Natural killer cell (primary cell): ENCODE results near the gene ISL1. TPM values are rescaled to one million over a fixed set of nuclear protein-coding genes. Genes with fewer than 3 reads are reported as not detected.

Source experiments
- ATAC-seq, 3 donors: fragments of 150-1000 bp in 2 of 3; fragments of 200-7000 bp in 1 of 3; cut with Tn5 transposase; 1 replicate in 1 of 3; 2 replicates in 2 of 3; pipeline ENCODE4 v1.10.0; 2021; ENCODE audit warnings: mild to moderate bottlenecking in 2 of 3, moderate library complexity in 2 of 3
- DNase-seq, 2 donors: peaks; one replicate each; pipeline versions ENCODE4 v3.0.0 to v3.0.0-alpha.2; 2013 to 2021; ENCODE audit warnings: mixed read lengths in 1 of 2
- H3K27ac ChIP-seq: one replicate; pipeline ENCODE4 v1.5.1; 2013; ENCODE audit warnings: mild to moderate bottlenecking, low read length
- H3K27me3 ChIP-seq: one replicate; pipeline ENCODE4 v1.6.1; 2013; ENCODE audit warnings: low read length; ENCODE audit not compliant: control insufficient read depth, insufficient read depth
- H3K36me3 ChIP-seq: one replicate; pipeline ENCODE4 v1.6.1; 2013; ENCODE audit warnings: low read length; ENCODE audit not compliant: control insufficient read depth, insufficient read depth
- H3K4me1 ChIP-seq: one replicate; pipeline ENCODE4 v1.6.1; 2013; ENCODE audit warnings: low read length; ENCODE audit not compliant: control insufficient read depth, insufficient read depth
- H3K4me3 ChIP-seq: one replicate; pipeline ENCODE4 v1.5.1; 2013; ENCODE audit warnings: low read length
- H3K9me3 ChIP-seq: one replicate; pipeline ENCODE4 v1.6.1; 2013; ENCODE audit warnings: low read length; ENCODE audit not compliant: control insufficient read depth, insufficient read depth
- H3K27ac Mint-ChIP-seq, 2 donors: one replicate each; pipeline ENCODE4 v1.8.0; 2022; ENCODE audit warnings: mild to moderate bottlenecking in 2 of 2, mixed read lengths in 2 of 2, moderate library complexity in 1 of 2
- H3K27me3 Mint-ChIP-seq, 2 donors: one replicate each; pipeline ENCODE4 v1.8.0; 2022; ENCODE audit warnings: low read depth in 2 of 2, mixed read lengths in 2 of 2
- H3K36me3 Mint-ChIP-seq: one replicate; pipeline ENCODE4 v1.8.0; 2022; ENCODE audit warnings: mixed read lengths
- H3K4me1 Mint-ChIP-seq, 2 donors: one replicate each; pipeline ENCODE4 v1.8.0; 2022; ENCODE audit warnings: mixed read lengths in 2 of 2
- H3K4me3 Mint-ChIP-seq: one replicate; pipeline ENCODE4 v1.8.0; 2022; ENCODE audit warnings: mild to moderate bottlenecking, moderate library complexity, mixed read lengths
- H3K9me3 Mint-ChIP-seq, 2 donors: one replicate each; pipeline ENCODE4 v1.8.0; 2022; ENCODE audit warnings: mixed read lengths in 2 of 2
- WGBS: methylation state at CpG from one replicate; pipeline ENCODE4 v1.1.7; 2013; ENCODE audit warnings: missing lambda C conversion rate; ENCODE audit not compliant: insufficient coverage; 5-methylcytosine and 5-hydroxymethylcytosine counted together
- intact Hi-C: fragments of 100-400 bp; cut with micrococcal nuclease; formaldehyde crosslinking; loops from one replicate; pipeline ENCODE4 v1.14.2; 2022
- total RNA-seq, 4 donors: library from RNA; stranded (reverse); fragments of 120-200 nt in 1 of 4; gene quantifications; one replicate each; pipeline versions ENCODE4 v1.2.3 to v1.2.4, GENCODE V29; 2013 to 2022
- TF ChIP-seq, protein P1 (sequence below): fragments of 200-600 bp; IDR thresholded peaks from one replicate; pipeline ENCODE4 v1.8.0; 2022; ENCODE audit warnings: antibody characterized with exemption

Gene ISL1
- total RNA-seq, 3 donors from 2014 or later (not counting 1 experiment from before 2014, with no cell fraction given), result not detected

DNA sequence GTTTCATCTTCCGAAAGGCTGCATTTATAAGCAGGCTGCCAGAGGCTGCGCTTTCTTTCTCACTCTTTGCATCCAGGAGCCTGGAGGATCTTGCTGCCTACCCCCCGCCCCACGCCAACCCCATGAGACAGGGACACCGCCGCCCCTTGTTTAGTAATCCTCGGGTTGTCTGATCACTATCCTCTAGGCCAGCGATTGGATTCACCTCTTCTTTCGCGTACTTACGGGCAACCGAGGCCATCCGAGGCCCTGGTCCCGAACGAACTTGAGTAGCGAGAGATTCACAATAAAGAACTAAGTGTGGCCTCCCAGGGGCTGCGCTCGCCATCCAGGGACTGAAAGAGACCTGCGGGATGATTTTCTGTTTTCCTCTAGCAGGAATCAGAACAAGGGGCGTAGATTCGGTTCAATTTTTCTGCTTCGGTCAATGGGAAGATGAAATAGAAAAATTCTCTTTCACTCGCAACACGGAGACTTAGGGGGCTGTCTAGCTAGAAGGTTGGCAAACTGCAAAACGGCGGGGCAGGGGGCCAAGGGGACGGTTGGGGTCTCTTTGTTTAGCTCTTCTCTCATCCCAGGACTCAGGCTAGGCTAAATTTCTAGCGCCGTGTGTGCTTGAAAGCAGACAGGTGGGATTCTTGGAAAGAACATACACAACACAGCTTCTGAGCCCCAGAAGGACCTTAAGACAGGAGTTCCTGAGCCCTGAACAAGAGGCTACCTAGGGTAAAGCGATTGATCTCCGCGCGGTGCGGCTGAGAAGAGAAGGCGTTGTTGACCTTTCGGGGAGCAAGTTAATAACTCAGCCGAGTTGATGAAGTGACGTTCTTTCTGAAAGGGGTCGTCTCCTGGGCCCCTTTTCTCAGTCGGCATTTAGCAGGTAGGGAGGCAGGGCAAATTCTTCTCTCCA is 5.8 kb upstream of the ISL1 start:
- TF ChIP-seq, protein P1, sequence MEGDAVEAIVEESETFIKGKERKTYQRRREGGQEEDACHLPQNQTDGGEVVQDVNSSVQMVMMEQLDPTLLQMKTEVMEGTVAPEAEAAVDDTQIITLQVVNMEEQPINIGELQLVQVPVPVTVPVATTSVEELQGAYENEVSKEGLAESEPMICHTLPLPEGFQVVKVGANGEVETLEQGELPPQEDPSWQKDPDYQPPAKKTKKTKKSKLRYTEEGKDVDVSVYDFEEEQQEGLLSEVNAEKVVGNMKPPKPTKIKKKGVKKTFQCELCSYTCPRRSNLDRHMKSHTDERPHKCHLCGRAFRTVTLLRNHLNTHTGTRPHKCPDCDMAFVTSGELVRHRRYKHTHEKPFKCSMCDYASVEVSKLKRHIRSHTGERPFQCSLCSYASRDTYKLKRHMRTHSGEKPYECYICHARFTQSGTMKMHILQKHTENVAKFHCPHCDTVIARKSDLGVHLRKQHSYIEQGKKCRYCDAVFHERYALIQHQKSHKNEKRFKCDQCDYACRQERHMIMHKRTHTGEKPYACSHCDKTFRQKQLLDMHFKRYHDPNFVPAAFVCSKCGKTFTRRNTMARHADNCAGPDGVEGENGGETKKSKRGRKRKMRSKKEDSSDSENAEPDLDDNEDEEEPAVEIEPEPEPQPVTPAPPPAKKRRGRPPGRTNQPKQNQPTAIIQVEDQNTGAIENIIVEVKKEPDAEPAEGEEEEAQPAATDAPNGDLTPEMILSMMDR, result no peak
- Histone ChIP-seq H3K27ac (no peak overlapping the region), H3K36me3 (no peaks in the 10 kb centered on the region), H3K27me3 (peaks cover 30% of the 10 kb centered on the region), H3K9me3 (peaks cover 9% of the 10 kb centered on the region), H3K4me3 (no peak overlapping the region), H3K4me1 (no peaks in the 10 kb centered on the region)
- no peak overlapping the region for H3K4me3 Mint-ChIP-seq
- peaks cover 43% of the 10 kb centered on the region for H3K36me3 Mint-ChIP-seq
- intact Hi-C loops, result no loop called here
- WGBS, result 16% methylated on average over 40 of the region's 40 CpGs
- no peak for DNase-seq
- ATAC-seq, result no peak
- H3K4me1 Mint-ChIP-seq, result peaks cover 0 to 5% of the 10 kb centered on the region in 2 donors
- H3K27me3 Mint-ChIP-seq, result peaks cover 54 to 66% of the 10 kb centered on the region in 2 donors
- peaks cover 2 to 12% of the 10 kb centered on the region in 2 donors for H3K9me3 Mint-ChIP-seq
- H3K27ac Mint-ChIP-seq, result no peak overlapping the region

DNA sequence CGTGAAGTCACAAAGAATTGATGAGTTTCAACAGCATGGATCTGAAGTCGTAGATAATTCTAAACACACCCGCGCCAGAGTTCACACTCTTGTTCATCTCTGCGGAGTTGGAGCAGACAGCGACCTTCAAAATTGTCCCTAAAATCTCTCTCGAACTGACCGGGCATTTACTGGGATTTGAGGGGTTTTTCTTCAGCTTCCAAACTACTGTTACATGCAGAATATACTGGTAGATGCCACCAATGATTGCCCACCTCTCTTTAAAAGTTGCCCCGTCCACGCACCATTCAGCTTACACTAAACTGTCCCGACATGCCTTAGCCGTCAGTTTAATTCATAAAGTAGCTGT is 5.2 kb upstream of the ISL1 start:
- 6% methylated on average over 12 of the region's 12 CpGs for WGBS
- no peak for DNase-seq
- no peak for ATAC-seq
- no peak overlapping the region for H3K27ac ChIP-seq
- no peaks in the 10 kb centered on the region for H3K36me3 ChIP-seq
- H3K9me3 Mint-ChIP-seq, result peaks cover 2 to 9% of the 10 kb centered on the region in 2 donors
- peaks cover 43% of the 10 kb centered on the region for H3K36me3 Mint-ChIP-seq
- H3K27me3 Mint-ChIP-seq, result peaks cover 58 to 72% of the 10 kb centered on the region in 2 donors
- H3K27ac Mint-ChIP-seq, result no peak overlapping the region
- H3K4me1 ChIP-seq, result no peaks in the 10 kb centered on the region
- H3K4me1 Mint-ChIP-seq, result peaks cover 0 to 5% of the 10 kb centered on the region in 2 donors
- no peak overlapping the region for H3K4me3 ChIP-seq
- peaks cover 33% of the 10 kb centered on the region for H3K27me3 ChIP-seq
- no peak overlapping the region for H3K4me3 Mint-ChIP-seq
- TF ChIP-seq, protein P1, result no peak
- intact Hi-C loops, result no loop called here
- peaks cover 9% of the 10 kb centered on the region for H3K9me3 ChIP-seq

DNA sequence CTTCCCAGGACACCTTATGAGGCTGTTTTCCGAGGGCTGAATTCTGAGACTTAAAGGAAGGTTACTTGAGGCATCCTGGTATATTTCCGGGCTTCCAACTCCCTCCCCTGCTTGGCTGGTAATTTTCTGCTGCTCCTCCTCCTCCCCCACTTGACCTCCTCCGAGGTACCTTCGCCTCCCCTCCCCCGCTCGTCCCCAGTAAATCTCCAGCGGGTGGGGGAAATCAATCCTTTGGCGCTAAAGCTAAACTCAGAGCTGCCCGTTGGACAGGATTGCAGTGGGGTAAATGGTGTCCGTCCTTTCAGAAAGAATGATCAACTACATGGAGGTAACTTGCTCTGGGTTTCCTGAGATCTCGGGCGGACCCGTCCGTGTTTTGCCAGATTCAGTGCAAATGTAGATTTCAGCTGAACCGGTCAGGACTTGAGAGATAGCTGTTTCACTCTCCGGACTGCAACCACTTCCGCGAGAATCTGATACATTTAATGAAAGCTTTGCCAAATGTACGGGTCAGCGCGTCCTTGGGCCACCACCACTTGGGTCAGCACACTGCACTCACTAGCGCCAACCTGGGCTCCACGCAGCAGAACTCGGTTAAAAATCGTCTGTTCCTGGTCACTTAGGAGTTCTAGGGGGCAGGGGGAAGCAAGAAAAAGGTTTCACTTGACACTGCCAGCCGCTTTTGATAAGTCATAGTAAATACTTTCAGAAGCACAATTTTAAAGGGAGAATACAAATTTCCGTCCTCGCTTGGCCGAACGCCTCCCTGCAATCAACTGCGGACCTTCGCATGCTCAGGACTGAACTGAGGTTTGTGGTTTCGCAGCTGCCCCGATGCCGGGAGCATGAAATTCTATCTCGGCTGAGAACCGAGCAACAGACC is 4.6 kb upstream of the ISL1 start:
- H3K9me3 Mint-ChIP-seq, result peaks cover 4 to 9% of the 10 kb centered on the region in 2 donors
- Histone ChIP-seq H3K9me3 (peaks cover 9% of the 10 kb centered on the region), H3K4me1 (no peaks in the 10 kb centered on the region), H3K27ac (no peak overlapping the region), H3K36me3 (no peaks in the 10 kb centered on the region), H3K27me3 (peaks cover 39% of the 10 kb centered on the region), H3K4me3 (no peak overlapping the region)
- H3K27me3 Mint-ChIP-seq, result peaks cover 64 to 79% of the 10 kb centered on the region in 2 donors
- H3K27ac Mint-ChIP-seq, result no peak overlapping the region
- DNase-seq (no peak), ATAC-seq (no peak)
- peaks cover 0 to 5% of the 10 kb centered on the region in 2 donors for H3K4me1 Mint-ChIP-seq
- WGBS, result 2% methylated on average over 33 of the region's 37 CpGs
- no peak overlapping the region for H3K4me3 Mint-ChIP-seq
- TF ChIP-seq, protein P1, result no peak
- intact Hi-C loops, result no loop called here
- H3K36me3 Mint-ChIP-seq, result peaks cover 43% of the 10 kb centered on the region
